Astrocyte (in vitro differentiated cells and primary cell): Measurements from ENCODE around the gene CRIM1. TPM values are rescaled to one million over a fixed set of nuclear protein-coding genes. Genes with fewer than 3 reads are reported as not detected.

Experiments
- DNase-seq: peaks from one replicate; pipeline ENCODE4 v3.0.0-alpha.2; 2010; ENCODE audit warnings: low read depth
- FAIRE-seq: peaks from 2 replicates; lab custom pipeline; 2011; peaks lifted over from hg19 to GRCh38; lab: Jason Lieb, UNC
- H2AFZ ChIP-seq: 2 replicates; pipeline ENCODE4 v1.6.0; 2012; ENCODE audit warnings: low read depth, low read length, inconsistent platforms
- H3K27ac ChIP-seq: 2 replicates; pipeline ENCODE4 v1.5.1; 2011; ENCODE audit warnings: low read depth, low read length, inconsistent platforms
- H3K27me3 ChIP-seq: 2 replicates; pipeline ENCODE4 v1.6.0; 2011; ENCODE audit warnings: low read length, inconsistent platforms; ENCODE audit not compliant: insufficient read depth
- H3K36me3 ChIP-seq: 2 replicates; pipeline ENCODE4 v1.5.1; 2011; ENCODE audit warnings: low read length, inconsistent platforms; ENCODE audit not compliant: insufficient read depth
- H3K4me1 ChIP-seq: 2 replicates; pipeline ENCODE4 v1.5.1; 2011; ENCODE audit warnings: low read length, inconsistent platforms; ENCODE audit not compliant: insufficient read depth
- H3K4me2 ChIP-seq: 2 replicates; pipeline ENCODE4 v1.6.0; 2012; ENCODE audit warnings: low read length, inconsistent platforms
- H3K4me3 ChIP-seq: 2 replicates; pipeline ENCODE4 v1.5.1; 2011; ENCODE audit warnings: low read depth, mild to moderate bottlenecking, low read length, inconsistent platforms; ENCODE audit not compliant: insufficient read depth
- H3K79me2 ChIP-seq: 2 replicates; pipeline ENCODE4 v1.6.0; 2012; ENCODE audit warnings: mild to moderate bottlenecking, low read length, inconsistent platforms; ENCODE audit not compliant: insufficient read depth
- H3K9ac ChIP-seq: 2 replicates; pipeline ENCODE4 v1.6.0; 2012; ENCODE audit warnings: mild to moderate bottlenecking, low read length, inconsistent platforms
- H3K9me3 ChIP-seq: 2 replicates; pipeline ENCODE4 v1.5.1; 2012; ENCODE audit warnings: low read depth, mild to moderate bottlenecking, low read length, inconsistent platforms; ENCODE audit not compliant: insufficient read depth
- H4K20me1 ChIP-seq: 2 replicates; pipeline ENCODE4 v1.6.0; 2012; ENCODE audit warnings: low read length, inconsistent platforms; ENCODE audit not compliant: insufficient read depth
- H3K27ac Mint-ChIP-seq: one replicate; pipeline ENCODE4 v1.8.0; 2021; ENCODE audit warnings: mild to moderate bottlenecking, mixed read lengths; ENCODE audit not compliant: unreplicated experiment
- H3K27me3 Mint-ChIP-seq: one replicate; pipeline ENCODE4 v1.8.0; 2021; ENCODE audit warnings: low read depth, mixed read lengths; ENCODE audit not compliant: unreplicated experiment
- H3K36me3 Mint-ChIP-seq: one replicate; pipeline ENCODE4 v1.8.0; 2021; ENCODE audit warnings: low read depth, mixed read lengths; ENCODE audit not compliant: unreplicated experiment
- H3K4me1 Mint-ChIP-seq: one replicate; pipeline ENCODE4 v1.8.0; 2021; ENCODE audit warnings: low read depth, mixed read lengths; ENCODE audit not compliant: unreplicated experiment
- H3K4me3 Mint-ChIP-seq: one replicate; pipeline ENCODE4 v1.8.0; 2021; ENCODE audit warnings: mild to moderate bottlenecking, moderate library complexity, mixed read lengths; ENCODE audit not compliant: unreplicated experiment
- H3K9me3 Mint-ChIP-seq: one replicate; pipeline ENCODE4 v1.8.0; 2021; ENCODE audit warnings: mild to moderate bottlenecking, mixed read lengths; ENCODE audit not compliant: unreplicated experiment
- EZH2 ChIP-seq: IDR thresholded peaks from 2 replicates; pipeline ENCODE4 v1.6.1; 2012; ENCODE audit warnings: mild to moderate bottlenecking, low read length, inconsistent platforms; ENCODE audit not compliant: insufficient read depth
- total RNA-seq: library from RNA; stranded (reverse); gene quantifications from 2 replicates; pipeline ENCODE4 v1.2.1, GENCODE V29; 2021
- TF ChIP-seq, protein P1 (sequence below): IDR thresholded peaks from 2 replicates; pipeline ENCODE4 v1.5.1; 2011; ENCODE audit warnings: low read depth, mild to moderate bottlenecking, inconsistent platforms, low read length, moderate library complexity; ENCODE audit not compliant: insufficient read depth

CRIM1 gene
- total RNA-seq, 1 donor from 2014 or later: 180 TPM

DNA sequence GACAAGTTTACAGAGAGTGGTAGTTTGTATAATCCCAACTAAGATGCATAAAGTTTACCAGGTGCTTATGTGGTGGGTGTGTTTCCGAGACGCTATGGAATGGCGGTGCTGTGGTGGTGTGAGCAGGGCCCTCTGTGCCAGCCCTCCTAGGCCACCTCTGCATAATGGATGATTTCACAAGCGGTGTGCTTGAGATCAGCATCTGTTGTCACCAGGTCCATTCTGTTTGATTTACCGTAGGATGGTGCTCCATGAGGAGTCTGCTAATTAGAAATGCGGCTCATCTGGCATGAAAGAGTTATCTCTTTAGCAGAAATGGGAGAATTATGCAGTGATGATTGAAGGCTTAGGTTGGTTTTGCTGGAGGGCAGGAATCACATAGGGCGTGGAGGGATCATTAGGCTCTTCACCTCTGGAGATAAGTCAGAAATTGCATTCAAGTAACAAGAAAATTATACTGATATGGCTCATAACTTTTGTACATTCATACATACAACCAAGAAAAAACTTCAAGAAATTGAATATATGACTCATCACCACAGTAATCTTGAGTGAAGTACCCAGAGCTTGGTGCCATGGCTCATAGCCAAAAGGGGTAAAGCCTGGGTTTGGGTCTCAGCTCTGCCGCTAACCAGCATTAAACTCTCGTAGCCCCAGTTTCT, 41.4 kb downstream of the CRIM1 start:
- Histone ChIP-seq H4K20me1 (peaks cover 56% of the 10 kb centered on the region), H2AFZ (no peak overlapping the region), H3K27me3 (no peaks in the 10 kb centered on the region), H3K36me3 (peaks cover 33% of the 10 kb centered on the region), H3K4me3 (no peak overlapping the region), H3K4me2 (no peak overlapping the region), H3K79me2 (peaks cover 100% of the 10 kb centered on the region), H3K9me3 (no peaks in the 10 kb centered on the region), H3K9ac (no peak overlapping the region), H3K27ac (no peak overlapping the region), H3K4me1 (peaks cover 12% of the 10 kb centered on the region)
- H3K9me3 Mint-ChIP-seq: no peaks in the 10 kb centered on the region
- peaks cover 35% of the 10 kb centered on the region for H3K4me1 Mint-ChIP-seq
- no peak for TF ChIP-seq EZH2
- TF ChIP-seq, protein P1, sequence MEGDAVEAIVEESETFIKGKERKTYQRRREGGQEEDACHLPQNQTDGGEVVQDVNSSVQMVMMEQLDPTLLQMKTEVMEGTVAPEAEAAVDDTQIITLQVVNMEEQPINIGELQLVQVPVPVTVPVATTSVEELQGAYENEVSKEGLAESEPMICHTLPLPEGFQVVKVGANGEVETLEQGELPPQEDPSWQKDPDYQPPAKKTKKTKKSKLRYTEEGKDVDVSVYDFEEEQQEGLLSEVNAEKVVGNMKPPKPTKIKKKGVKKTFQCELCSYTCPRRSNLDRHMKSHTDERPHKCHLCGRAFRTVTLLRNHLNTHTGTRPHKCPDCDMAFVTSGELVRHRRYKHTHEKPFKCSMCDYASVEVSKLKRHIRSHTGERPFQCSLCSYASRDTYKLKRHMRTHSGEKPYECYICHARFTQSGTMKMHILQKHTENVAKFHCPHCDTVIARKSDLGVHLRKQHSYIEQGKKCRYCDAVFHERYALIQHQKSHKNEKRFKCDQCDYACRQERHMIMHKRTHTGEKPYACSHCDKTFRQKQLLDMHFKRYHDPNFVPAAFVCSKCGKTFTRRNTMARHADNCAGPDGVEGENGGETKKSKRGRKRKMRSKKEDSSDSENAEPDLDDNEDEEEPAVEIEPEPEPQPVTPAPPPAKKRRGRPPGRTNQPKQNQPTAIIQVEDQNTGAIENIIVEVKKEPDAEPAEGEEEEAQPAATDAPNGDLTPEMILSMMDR: no peak
- DNase-seq (no peak), FAIRE-seq (no peak)
- H3K36me3 Mint-ChIP-seq: peaks cover 4% of the 10 kb centered on the region
- H3K4me3 Mint-ChIP-seq: no peak overlapping the region
- H3K27ac Mint-ChIP-seq: peak overlapping the region; percentile 60
- H3K27me3 Mint-ChIP-seq: no peaks in the 10 kb centered on the region

DNA sequence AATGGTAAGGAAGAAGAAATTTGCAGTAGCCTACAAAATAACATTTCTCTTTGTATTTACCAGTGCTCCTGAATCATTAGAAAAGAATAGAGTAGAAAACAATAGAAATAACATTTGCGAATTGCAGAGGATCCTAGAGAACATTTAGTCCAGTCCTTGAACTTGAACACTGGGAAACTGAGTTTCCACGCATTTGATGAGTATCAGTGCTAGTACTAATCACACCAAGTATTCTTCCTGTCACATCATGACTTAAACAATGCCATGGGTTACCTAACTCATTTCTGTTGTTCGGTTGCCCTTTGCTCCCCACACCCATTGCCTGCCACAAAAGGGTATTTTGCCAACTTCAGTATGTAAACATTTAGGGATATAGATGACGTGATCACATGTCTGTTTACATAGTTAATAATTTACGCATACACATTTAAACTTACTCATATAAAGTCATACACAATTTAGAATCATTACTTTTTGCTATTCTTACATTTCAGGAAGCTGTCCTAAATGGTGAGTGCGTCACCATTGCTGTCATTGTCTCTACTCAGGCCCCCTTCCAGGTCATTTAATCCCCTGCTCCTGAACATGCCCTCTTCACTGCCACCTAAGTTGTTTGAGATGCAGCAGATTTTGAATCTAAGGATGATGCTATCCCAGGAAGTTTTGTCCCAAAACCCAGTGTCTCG, 42.3 kb downstream of the CRIM1 start:
- Mint-ChIP-seq H3K4me1 (peaks cover 32% of the 10 kb centered on the region), H3K27ac (no peak overlapping the region), H3K27me3 (no peaks in the 10 kb centered on the region), H3K9me3 (no peaks in the 10 kb centered on the region), H3K36me3 (peaks cover 4% of the 10 kb centered on the region), H3K4me3 (no peak overlapping the region)
- FAIRE-seq (no peak), DNase-seq (no peak)
- Histone ChIP-seq H3K27ac (no peak overlapping the region), H3K4me1 (peaks cover 10% of the 10 kb centered on the region), H3K4me2 (no peak overlapping the region), H2AFZ (no peak overlapping the region), H3K4me3 (no peak overlapping the region), H3K9me3 (no peaks in the 10 kb centered on the region), H3K27me3 (no peaks in the 10 kb centered on the region), H3K36me3 (peaks cover 33% of the 10 kb centered on the region), H4K20me1 (peaks cover 52% of the 10 kb centered on the region), H3K9ac (no peak overlapping the region), H3K79me2 (peaks cover 100% of the 10 kb centered on the region)
- TF ChIP-seq EZH2: no peak
- TF ChIP-seq, protein P1: no peak

DNA sequence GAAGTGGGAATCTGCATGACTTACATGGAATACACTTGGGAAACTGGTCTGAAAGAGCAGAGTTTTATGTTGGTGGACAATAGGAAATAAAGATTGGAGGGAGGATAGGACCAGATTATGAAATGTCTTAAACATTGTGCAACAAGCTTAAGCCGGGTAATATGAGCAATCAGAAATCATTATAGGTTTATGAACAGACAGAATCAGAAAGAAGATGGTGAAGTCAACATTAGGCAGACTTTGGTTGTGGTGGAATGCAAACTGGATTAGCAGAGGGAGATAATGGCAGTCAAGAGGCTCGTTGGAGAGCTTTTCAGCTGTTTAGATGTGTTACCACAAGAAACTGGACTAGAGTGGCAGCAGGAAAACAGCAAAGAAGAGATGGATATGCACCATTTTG, 43.5 kb downstream of the CRIM1 start:
- no peaks in the 10 kb centered on the region for H3K9me3 Mint-ChIP-seq
- peaks cover 98% of the 10 kb centered on the region for H3K79me2 ChIP-seq
- H3K4me3 ChIP-seq: no peak overlapping the region
- H3K4me1 ChIP-seq: peaks cover 13% of the 10 kb centered on the region
- H3K4me3 Mint-ChIP-seq: no peak overlapping the region
- H3K27ac Mint-ChIP-seq: no peak overlapping the region
- H3K27me3 ChIP-seq: no peaks in the 10 kb centered on the region
- H3K27ac ChIP-seq: no peak overlapping the region
- H2AFZ ChIP-seq: no peak overlapping the region
- DNase-seq (no peak), FAIRE-seq (no peak)
- H3K4me2 ChIP-seq: no peak overlapping the region
- TF ChIP-seq, protein P1: no peak
- no peak overlapping the region for H3K9ac ChIP-seq
- H3K36me3 Mint-ChIP-seq: peaks cover 4% of the 10 kb centered on the region
- H3K4me1 Mint-ChIP-seq: peaks cover 23% of the 10 kb centered on the region
- H3K9me3 ChIP-seq: no peaks in the 10 kb centered on the region
- peaks cover 48% of the 10 kb centered on the region for H4K20me1 ChIP-seq
- peaks cover 28% of the 10 kb centered on the region for H3K36me3 ChIP-seq
- no peaks in the 10 kb centered on the region for H3K27me3 Mint-ChIP-seq
